WERI-Rb-1 (cell line): ENCODE results near the gene CALCOCO2.

Experiments
- DNase-seq: peaks from one replicate; pipeline ENCODE4 v3.0.0-alpha.2; 2020
- H3K27ac ChIP-seq: fragments of 250-450 bp; sonication (Bioruptor Pico); 2 replicates; pipeline ENCODE4 v1.5.1; 2020; ENCODE audit warnings: mild to moderate bottlenecking, moderate library complexity
- H3K27me3 ChIP-seq: fragments of 250-450 bp; sonication (Bioruptor Pico); 2 replicates; pipeline ENCODE4 v1.5.1; 2021; ENCODE audit warnings: mild to moderate bottlenecking, low read depth, moderate library complexity; ENCODE audit not compliant: insufficient read depth, severe bottlenecking
- H3K36me3 ChIP-seq: fragments of 250-450 bp; sonication (Bioruptor Pico); 2 replicates; pipeline ENCODE4 v1.5.1; 2020; ENCODE audit warnings: mild to moderate bottlenecking, moderate library complexity
- H3K4me3 ChIP-seq: 2 replicates; pipeline ENCODE4 v1.5.1; 2011; ENCODE audit warnings: low read depth, mild to moderate bottlenecking, control low read depth, low read length
- H3K9me3 ChIP-seq: fragments of 250-450 bp; sonication (Bioruptor Pico); 2 replicates; pipeline ENCODE4 v1.5.1; 2021; ENCODE audit warnings: mild to moderate bottlenecking, moderate library complexity; ENCODE audit not compliant: severe bottlenecking
- CTCF ChIP-seq: IDR thresholded peaks from 2 replicates; pipeline ENCODE4 v1.5.1; 2011; ENCODE audit warnings: low read depth, mild to moderate bottlenecking, control low read depth, inconsistent platforms, low read length

Gene CALCOCO2

DNA sequence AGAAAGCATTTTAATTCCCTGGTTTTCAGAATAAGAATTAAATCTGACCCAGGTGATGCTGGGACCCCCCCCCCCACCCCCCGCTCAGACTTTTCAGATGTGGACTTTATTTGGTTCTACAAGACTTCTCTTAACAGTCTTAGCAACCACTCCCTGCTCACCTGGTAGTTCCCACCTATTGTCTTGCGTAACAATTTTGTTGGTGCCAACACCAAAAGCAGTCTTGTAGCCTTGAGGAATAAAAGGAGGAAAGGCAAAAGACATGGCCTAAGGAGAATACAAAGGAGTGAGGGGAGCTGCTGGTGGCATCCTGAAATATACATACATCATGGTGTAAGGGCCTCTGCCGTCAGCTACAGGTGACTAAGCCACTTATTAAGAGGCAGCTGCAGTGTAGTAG is 18.8 kb upstream of the CALCOCO2 start:
- no peak for DNase-seq
- Histone ChIP-seq H3K9me3 (no peaks in the 10 kb centered on the region), H3K27me3 (peaks cover 19% of the 10 kb centered on the region), H3K4me3 (no peak overlapping the region), H3K36me3 (no peaks in the 10 kb centered on the region), H3K27ac (no peak overlapping the region)
- no peak for TF ChIP-seq CTCF

DNA sequence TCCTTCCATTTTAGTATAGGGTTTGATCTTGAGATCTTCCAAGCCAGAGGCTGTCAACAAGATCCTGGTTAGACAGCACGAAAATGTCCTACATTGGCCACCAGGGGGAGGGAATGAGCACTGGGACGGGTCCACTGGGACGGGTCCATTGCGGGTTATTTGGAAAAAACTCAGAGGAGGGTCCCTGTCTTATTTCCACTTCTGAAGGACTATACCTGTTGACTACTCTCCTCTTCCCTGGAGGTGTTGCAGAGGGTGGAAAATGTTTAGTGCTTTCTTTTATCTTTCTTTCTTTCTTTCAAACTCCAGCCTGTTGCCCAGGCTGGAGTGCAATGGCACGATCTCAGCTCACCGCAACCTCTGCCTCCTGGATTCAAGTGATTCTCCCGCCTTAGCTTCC is 16.3 kb upstream of the CALCOCO2 start:
- TF ChIP-seq CTCF: peak; percentile 84
- DNase-seq: peak; percentile 77
- Histone ChIP-seq H3K4me3 (no peak overlapping the region), H3K36me3 (no peaks in the 10 kb centered on the region), H3K9me3 (no peaks in the 10 kb centered on the region), H3K27me3 (peaks cover 19% of the 10 kb centered on the region), H3K27ac (no peak overlapping the region)

DNA sequence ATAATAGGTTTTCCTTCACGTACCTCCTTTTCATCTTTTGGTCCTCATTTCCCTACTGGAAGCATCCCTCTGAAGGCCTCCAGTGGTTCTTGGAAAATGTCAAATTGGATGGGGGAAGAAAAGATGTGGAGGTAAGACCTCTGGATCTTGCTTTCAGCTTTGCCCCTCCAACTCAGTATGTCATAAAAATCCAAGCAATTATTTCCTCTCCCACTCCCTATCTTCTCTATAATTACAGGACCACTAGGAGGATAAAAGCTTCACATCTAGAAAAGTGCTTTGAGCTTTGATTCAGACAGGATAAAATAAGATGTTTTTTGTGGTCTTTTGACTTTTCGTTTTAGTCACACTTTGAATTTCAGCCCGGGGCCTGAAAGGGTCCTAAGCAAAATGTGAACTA is 15.5 kb upstream of the CALCOCO2 start:
- DNase-seq: no peak
- Histone ChIP-seq H3K4me3 (no peak overlapping the region), H3K27ac (no peak overlapping the region), H3K9me3 (no peaks in the 10 kb centered on the region), H3K36me3 (no peaks in the 10 kb centered on the region), H3K27me3 (peaks cover 19% of the 10 kb centered on the region)
- no peak for TF ChIP-seq CTCF

- peaks cover 19% of the 10 kb centered on the region for H3K27me3 ChIP-seq
- TF ChIP-seq CTCF: no peak
- peak overlapping the region; percentile 59 for H3K4me3 ChIP-seq
- H3K9me3 ChIP-seq: no peaks in the 10 kb centered on the region
- H3K36me3 ChIP-seq: no peaks in the 10 kb centered on the region
- no peak for DNase-seq
- no peak overlapping the region for H3K27ac ChIP-seq
Observed at GRCh38 chr17:48816438-48816773, 14.4 kb upstream of the CALCOCO2 start.

DNA sequence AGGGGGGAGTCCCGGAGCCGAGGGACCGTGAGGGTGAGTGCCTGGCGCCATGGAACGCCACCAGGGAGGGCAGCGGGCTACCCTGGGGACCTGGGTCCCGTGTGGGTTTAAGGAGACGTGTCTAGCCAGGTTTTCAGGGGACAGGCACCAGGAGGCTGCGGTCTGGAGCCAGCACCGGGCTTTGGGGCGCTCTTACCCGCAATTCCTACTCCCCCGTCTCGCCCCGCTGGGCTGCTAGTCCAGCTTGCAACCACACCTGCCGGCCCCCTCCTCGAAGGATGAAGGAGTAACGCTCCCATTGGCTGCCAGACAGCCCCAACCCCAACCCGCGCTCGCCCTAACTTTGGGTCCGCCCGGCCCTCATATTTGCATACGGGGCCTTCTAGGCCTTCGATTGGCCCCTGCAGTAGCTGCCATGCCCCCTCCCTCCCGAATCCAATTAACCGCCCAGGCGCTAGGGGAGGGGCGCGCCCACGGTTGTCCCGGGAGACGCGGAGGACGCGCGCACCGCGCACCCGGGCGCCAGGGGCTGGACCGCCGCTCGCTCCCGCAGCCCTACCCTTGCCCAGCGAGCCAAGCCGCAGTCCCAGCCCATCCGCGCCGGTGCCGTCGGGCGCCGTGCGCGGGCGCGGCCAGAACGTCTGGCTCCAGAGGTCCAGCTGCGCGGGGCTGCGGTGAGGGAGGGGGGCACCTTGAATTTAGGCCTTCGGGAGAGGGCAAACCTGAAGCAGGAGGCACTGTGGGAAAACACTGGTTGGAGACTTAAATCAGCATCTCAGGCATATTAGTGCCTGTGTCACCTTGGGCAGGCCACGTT is 13.9 kb upstream of the CALCOCO2 start, which contains the start of gene TTLL6:
TTLL6 (minus strand) TSS at position 456 of the 817 bp plus-strand sequence; CDS start at position 299, 157 bp downstream.
- H3K4me3 ChIP-seq: peak within 1 kb of the TSS; percentile 59
- no peaks in the 10 kb centered on the region for H3K9me3 ChIP-seq
- H3K27me3 ChIP-seq: peaks cover 19% of the 10 kb centered on the region
- H3K36me3 ChIP-seq: no peaks in the 10 kb centered on the region
- TF ChIP-seq CTCF: no peak
- DNase-seq: peak; percentile 98
- peak within 1 kb of the TSS; percentile 0; the same call in 1 of the 2 replicates for H3K27ac ChIP-seq
